Mucosa of rectum (tissue), 2 donors: ENCODE results near the gene OCEL1.
"Not testable (repeated sequence)": the region's sequence is repeated elsewhere in the genome, so short reads cannot be mapped to it uniquely, and the experiment has no call there.

Experiments used
- H3K27ac ChIP-seq, 2 donors: one replicate each; pipeline ENCODE4 v1.7.0; 2013; ENCODE audit warnings: inconsistent platforms in 2 of 2, low read depth in 2 of 2, low read length in 2 of 2
- H3K27me3 ChIP-seq, 2 donors: one replicate each; pipeline ENCODE4 v1.7.0; 2013; ENCODE audit warnings: low read length in 2 of 2; ENCODE audit not compliant: control insufficient read depth in 2 of 2, insufficient read depth in 2 of 2
- H3K36me3 ChIP-seq, 2 donors: one replicate each; pipeline ENCODE4 v1.7.0; 2013; ENCODE audit warnings: low read length in 2 of 2; ENCODE audit not compliant: control insufficient read depth in 2 of 2, insufficient read depth in 2 of 2
- H3K4me1 ChIP-seq, 2 donors: one replicate each; pipeline ENCODE4 v1.7.0; 2013; ENCODE audit warnings: low read length in 2 of 2, mild to moderate bottlenecking in 1 of 2; ENCODE audit not compliant: control insufficient read depth in 2 of 2, insufficient read depth in 2 of 2
- H3K4me3 ChIP-seq, 2 donors: one replicate each; pipeline ENCODE4 v1.7.0; 2013; ENCODE audit warnings: low read length in 2 of 2
- H3K9ac ChIP-seq, 2 donors: one replicate each; pipeline ENCODE4 v1.7.0; 2013; ENCODE audit warnings: low read length in 2 of 2, low read depth in 1 of 2, mild to moderate bottlenecking in 1 of 2
- H3K9me3 ChIP-seq, 2 donors: one replicate each; pipeline ENCODE4 v1.7.0; 2013; ENCODE audit warnings: low read length in 2 of 2; ENCODE audit not compliant: control insufficient read depth in 2 of 2
- donor health status: healthy.
- donor health status: Normal muscosa, but diverticular disease.

OCEL1 gene, protein sequence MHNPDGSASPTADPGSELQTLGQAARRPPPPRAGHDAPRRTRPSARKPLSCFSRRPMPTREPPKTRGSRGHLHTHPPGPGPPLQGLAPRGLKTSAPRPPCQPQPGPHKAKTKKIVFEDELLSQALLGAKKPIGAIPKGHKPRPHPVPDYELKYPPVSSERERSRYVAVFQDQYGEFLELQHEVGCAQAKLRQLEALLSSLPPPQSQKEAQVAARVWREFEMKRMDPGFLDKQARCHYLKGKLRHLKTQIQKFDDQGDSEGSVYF

DNA sequence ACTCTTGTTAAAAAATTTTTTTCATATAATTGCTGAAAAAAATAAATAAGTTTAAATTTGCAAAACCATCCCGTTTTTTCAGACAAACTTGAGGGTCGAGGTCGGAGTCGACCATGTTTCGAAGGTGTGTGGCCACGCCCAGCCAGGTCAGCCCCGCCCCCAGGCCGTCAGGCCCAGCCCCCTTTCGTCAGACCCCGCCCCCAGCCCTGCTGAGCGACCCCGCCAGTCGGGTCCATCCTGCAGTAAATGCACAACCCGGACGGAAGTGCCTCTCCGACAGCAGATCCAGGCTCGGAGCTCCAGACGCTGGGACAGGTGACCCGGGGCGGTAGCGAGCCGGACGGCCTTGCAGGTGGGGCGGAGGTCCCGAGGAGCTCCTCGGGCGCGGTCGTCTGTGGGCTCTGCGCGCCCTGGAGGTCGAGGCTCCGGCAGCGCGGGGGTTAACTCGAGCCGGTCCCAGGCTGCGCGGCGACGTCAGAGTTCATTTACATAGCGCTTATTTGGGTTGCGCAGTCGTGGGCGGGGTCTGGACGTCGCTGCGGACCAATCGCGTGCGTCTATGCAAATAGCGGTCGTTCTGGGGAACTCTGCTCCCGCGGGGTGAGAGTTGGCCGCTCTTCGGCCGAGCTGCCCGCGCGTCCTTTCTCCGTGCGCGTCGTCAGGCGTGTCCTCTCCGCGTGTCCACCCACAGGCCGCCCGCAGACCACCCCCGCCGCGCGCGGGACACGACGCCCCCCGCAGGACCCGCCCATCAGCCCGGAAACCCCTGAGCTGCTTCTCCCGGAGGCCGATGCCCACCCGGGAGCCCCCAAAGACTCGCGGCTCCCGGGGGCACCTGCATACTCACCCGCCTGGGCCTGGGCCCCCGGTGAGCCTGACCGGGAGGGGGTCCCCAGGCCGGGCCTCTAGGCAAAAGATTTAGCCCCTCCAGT is at the start of gene OCEL1:
Gene OCEL1, plus strand, starts transcription at position 225 of the 932 bp plus-strand sequence. Its CDS starts 22 bp downstream, at position 247.
- Histone ChIP-seq H3K27ac (peak within 1 kb of the TSS; percentile 92 to 99), H3K4me1 (peaks cover 8 to 9% of the 10 kb centered on the region in 2 donors), H3K36me3 (peaks cover 11 to 20% of the 10 kb centered on the region in 2 donors), H3K4me3 (peak within 1 kb of the TSS; percentile 85 to 88), H3K9ac (peak within 1 kb of the TSS; percentile 71 to 85), H3K27me3 (no peaks in the 10 kb centered on the region), H3K9me3 (no peaks in the 10 kb centered on the region)

DNA sequence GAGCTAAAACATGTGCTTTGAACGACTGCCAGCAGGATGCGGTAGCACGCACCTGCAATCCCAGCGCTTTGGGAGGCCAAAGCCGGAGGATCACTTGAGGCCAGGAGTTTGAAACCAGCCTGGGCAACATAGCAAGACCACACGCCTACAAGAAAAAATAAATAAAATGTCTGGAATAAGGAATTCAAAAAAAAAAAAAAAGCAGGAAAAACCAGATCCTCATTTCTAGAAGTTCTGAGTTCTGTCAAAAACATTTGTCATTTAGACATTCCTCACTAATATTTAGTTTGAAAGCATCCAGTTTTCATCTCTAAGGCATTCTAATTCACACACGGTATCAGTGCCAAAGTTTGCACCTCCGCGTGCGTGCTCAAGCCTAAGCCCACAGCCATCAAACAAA is 47.7 kb upstream of the OCEL1 start:
- Histone ChIP-seq H3K9me3 (no peaks in the 10 kb centered on the region), H3K4me1 (no peaks in the 10 kb centered on the region), H3K36me3 (peaks cover 27 to 35% of the 10 kb centered on the region in 2 donors), H3K9ac (no peak overlapping the region), H3K27ac (no peak overlapping the region), H3K27me3 (no peaks in the 10 kb centered on the region), H3K4me3 (no peak overlapping the region)

DNA sequence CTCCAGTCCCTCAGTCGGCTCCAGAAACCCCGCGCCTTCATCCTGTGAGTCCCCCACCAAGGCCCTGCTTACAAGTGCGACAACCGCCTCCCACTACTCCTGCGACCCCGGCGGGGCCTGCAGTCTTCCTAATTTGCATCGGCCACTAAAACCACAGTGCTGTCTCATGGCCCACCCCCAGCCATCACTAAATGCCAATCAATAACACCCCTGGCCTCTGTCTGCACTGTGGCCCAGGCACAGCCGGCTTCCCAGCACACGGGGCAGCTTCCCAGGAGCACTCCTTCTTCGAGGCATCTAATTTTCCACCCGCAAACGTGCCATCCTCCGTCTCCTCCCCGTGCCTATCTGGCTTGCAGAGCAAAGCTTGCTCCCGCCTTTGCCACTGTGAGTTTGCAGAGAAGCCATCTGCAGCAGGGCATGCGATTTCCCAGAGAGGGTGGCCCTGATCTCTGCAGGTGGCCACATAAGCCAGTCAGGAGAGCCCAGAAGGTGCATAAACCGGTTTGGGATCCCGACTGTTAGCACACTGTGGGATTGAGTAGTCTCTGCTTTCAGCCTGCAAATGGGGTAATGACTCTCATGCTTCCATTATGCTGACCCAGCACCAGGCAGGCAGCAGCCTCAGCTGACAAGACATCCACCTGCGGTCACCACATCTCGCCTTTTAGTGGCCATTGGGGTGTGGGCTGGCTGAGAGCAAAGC is 44.9 kb upstream of the OCEL1 start:
- Histone ChIP-seq H3K9ac (no peak overlapping the region), H3K9me3 (no peaks in the 10 kb centered on the region), H3K4me3 (no peak overlapping the region), H3K27ac (no peak overlapping the region), H3K36me3 (peaks cover 25 to 44% of the 10 kb centered on the region in 2 donors), H3K4me1 (no peaks in the 10 kb centered on the region), H3K27me3 (no peaks in the 10 kb centered on the region)

DNA sequence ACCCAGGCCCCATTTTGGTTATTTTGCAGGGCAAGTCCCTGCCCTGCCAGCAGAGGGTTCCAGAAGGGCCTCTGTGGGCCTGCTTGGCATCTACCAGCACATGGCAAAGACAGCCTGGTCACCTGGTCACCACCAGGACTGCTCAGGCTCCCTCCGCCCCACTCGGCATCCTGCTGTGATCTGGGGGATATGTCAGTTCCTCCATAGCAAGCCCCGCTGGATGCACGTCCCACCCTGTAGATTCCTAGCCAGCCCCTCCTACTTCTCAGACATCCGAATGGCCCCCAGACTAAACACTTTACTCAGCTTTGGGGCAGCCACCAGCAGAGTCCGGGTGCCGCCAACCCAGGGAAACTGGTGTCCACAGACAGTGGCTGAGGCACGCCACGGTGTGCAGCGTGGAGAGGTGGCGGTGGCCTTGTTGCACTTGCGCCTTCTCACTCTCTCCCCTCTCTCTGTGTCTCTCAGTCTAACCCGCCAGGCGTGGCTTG is 42.7 kb upstream of the OCEL1 start:
- peaks cover 25 to 43% of the 10 kb centered on the region in 2 donors for H3K36me3 ChIP-seq
- H3K4me1 ChIP-seq: no peaks in the 10 kb centered on the region
- H3K27ac ChIP-seq: no peak overlapping the region
- H3K9me3 ChIP-seq: no peaks in the 10 kb centered on the region
- H3K27me3 ChIP-seq: no peaks in the 10 kb centered on the region
- H3K9ac ChIP-seq: no peak overlapping the region
- no peak overlapping the region for H3K4me3 ChIP-seq

DNA sequence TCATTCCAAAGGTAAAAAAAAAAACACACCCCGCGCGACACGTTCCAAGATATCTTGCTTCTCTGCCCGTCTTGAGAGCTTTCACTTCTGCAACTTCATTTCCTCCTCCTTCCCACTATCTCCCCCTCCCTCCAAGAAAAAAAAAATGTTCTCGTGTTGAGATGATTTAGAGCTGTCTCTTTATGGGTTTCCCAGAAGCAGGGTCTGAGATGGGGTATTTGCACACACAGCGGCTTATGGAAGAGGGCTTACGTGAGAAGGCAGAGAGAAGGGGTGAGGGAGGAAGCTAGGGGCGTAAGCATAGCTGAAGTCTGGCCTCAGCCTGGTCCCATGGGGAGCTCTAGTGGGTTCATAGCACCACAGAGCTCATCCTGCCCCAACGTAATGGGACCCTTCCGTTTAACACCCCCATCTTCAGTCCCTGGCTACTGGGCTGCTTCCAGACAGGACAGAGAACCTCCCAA is 42.1 kb upstream of the OCEL1 start:
- Histone ChIP-seq H3K9me3 (no peaks in the 10 kb centered on the region), H3K4me1 (no peaks in the 10 kb centered on the region), H3K36me3 (peaks cover 29 to 48% of the 10 kb centered on the region in 2 donors), H3K9ac (no peak overlapping the region), H3K4me3 (peak overlapping the region in 1 of 2 donors; percentile 37), H3K27ac (peak overlapping the region in 1 of 2 donors; percentile 32), H3K27me3 (no peaks in the 10 kb centered on the region)

DNA sequence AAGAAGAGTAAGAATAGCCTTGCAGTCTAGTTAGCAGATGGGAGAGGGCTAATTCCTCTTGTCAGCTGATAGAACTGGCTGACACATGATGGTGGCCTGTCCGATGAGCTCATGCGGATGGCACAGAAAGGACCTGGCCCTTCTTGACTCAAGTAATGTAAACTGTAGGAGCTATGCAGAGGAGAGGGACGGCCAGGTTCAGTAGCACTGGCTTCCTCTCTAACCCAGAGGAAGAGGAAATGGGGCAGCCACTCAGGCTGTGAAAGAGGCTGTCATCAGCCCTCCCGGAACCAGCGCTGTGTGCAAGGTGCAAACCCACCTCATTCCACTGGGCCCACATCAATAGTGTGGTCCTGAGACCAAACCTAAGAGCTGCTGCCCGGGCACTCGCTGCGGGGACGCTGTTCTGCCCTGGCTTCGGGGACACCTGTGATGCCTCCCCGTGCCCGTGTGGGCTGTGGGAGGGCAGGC is 41.6 kb upstream of the OCEL1 start:
- Histone ChIP-seq H3K9ac (no peak overlapping the region), H3K4me1 (no peaks in the 10 kb centered on the region), H3K27me3 (no peaks in the 10 kb centered on the region), H3K27ac (peak overlapping the region in 1 of 2 donors; percentile 32), H3K4me3 (no peak overlapping the region), H3K36me3 (peaks cover 32 to 52% of the 10 kb centered on the region in 2 donors), H3K9me3 (no peaks in the 10 kb centered on the region)

DNA sequence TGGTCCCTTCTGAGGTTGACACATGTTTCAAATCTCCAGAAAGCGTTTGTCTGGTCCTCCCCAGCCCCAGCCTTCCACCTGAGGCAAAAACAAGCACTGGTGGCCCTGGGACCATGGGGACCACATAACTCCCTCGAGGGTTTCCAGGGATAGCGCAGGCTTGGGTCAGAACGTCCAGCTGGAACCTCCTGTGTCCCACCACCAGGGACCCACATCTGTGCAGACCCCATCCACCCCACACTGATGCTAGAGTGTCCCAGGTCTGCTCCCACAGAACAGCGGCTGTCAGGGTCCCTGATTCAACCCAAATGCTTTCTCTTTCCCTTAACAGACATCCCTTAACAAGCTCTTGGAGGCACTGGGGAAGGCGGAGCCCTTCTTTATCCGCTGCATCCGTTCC is 40.4 kb upstream of the OCEL1 start:
- no peaks in the 10 kb centered on the region for H3K27me3 ChIP-seq
- H3K36me3 ChIP-seq: peaks cover 31 to 59% of the 10 kb centered on the region in 2 donors
- no peak overlapping the region for H3K27ac ChIP-seq
- no peaks in the 10 kb centered on the region for H3K9me3 ChIP-seq
- H3K4me3 ChIP-seq: no peak overlapping the region
- no peaks in the 10 kb centered on the region for H3K4me1 ChIP-seq
- H3K9ac ChIP-seq: no peak overlapping the region

DNA sequence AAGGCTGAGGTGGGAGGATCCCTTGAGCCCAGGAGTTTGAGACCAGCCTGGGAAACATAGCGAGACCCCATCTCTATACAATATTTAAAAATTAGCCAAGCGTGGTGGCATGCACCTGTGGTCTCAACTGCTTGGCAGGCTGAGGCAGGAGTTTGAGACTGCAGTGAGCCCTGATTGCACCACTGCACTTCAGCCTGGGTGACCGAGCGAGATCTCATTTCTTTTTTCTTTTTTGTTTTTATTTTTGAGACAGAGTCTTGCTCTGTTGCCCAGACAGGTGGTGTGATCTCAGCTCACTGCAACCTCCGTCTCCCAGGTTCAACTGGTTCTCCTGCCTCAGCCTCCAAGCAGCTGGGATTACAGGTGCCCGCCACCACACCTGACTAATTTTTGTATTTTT is 34.3 kb upstream of the OCEL1 start:
- not testable (repeated sequence) for H3K9me3 ChIP-seq, H3K27me3 ChIP-seq, H3K4me3 ChIP-seq, H3K9ac ChIP-seq, H3K4me1 ChIP-seq, H3K27ac ChIP-seq
- peaks cover 49 to 75% of the 10 kb centered on the region in 2 donors for H3K36me3 ChIP-seq

DNA sequence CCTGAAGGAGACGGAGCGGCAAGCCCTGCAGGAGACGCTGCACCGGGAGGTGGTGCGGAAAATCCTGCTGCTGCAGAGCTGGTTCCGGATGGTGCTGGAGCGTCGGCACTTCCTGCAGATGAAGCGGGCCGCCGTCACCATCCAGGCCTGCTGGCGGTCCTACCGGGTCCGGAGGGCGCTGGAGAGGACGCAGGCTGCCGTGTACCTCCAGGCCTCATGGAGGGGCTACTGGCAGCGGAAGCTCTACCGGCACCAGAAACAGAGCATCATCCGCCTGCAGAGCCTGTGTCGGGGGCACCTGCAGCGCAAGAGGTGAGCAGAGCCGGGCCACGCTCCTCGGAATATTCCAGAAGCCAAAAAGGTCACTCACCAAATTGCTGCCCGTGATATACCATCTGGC is 33.3 kb upstream of the OCEL1 start:
- Histone ChIP-seq H3K9me3 (no peaks in the 10 kb centered on the region), H3K36me3 (peaks cover 47 to 73% of the 10 kb centered on the region in 2 donors)

More for the DNA sequence above, 33.3 kb upstream of the OCEL1 start:
- H3K27ac ChIP-seq: no peak overlapping the region
- no peaks in the 10 kb centered on the region for H3K4me1 ChIP-seq
- H3K9ac ChIP-seq: no peak overlapping the region
- H3K27me3 ChIP-seq: no peaks in the 10 kb centered on the region
- H3K4me3 ChIP-seq: no peak overlapping the region
